Astrocyte of the spinal cord (primary cell): ENCODE measurements around the gene HSD17B12.
A peak's percentile ranks its signal among the peaks of the same experiment; 100 is the strongest.

ENCODE experiments used
- DNase-seq: peaks from one replicate; pipeline ENCODE4 v3.0.0; 2011; ENCODE audit warnings: low read depth, low spot score
- H3K4me3 ChIP-seq: 2 replicates; pipeline ENCODE4 v1.5.1; 2011; ENCODE audit warnings: low read depth, mild to moderate bottlenecking, low read length, moderate library complexity
- CTCF ChIP-seq: IDR thresholded peaks from 2 replicates; pipeline ENCODE4 v1.5.1; 2012; ENCODE audit warnings: low read depth, mild to moderate bottlenecking, low read length, inconsistent platforms
- in situ Hi-C: cut with HindIII; loops from 2 replicates; pipeline ENCODE4 v1.10.0; 2017; ENCODE audit warnings: low sequenced_read_pairs

Gene HSD17B12

GRCh38 chr11:43833657-43834073, 153.1 kb downstream of the HSD17B12 start:
- DNase-seq: peak; percentile 60
- in situ Hi-C loops: no loop called here
- TF ChIP-seq CTCF: no peak
- H3K4me3 ChIP-seq: no peak overlapping the region

- no peak for TF ChIP-seq CTCF
- DNase-seq: no peak
- H3K4me3 ChIP-seq: no peak overlapping the region
- in situ Hi-C loops: no loop called here
These were observed 153.7 kb downstream of the HSD17B12 start for GRCh38 chr11:43834286-43834685.

GRCh38 chr11:43835104-43835503, 154.6 kb downstream of the HSD17B12 start:
- in situ Hi-C loops: no loop called here
- peak; percentile 34 for DNase-seq
- no peak overlapping the region for H3K4me3 ChIP-seq
- no peak for TF ChIP-seq CTCF

GRCh38 chr11:43837879-43838278, 157.3 kb downstream of the HSD17B12 start:
- DNase-seq: no peak
- no peak overlapping the region for H3K4me3 ChIP-seq
- no peak for TF ChIP-seq CTCF
- in situ Hi-C loops: no loop called here

GRCh38 chr11:43842021-43842420, 161.5 kb downstream of the HSD17B12 start:
- no peak for TF ChIP-seq CTCF
- no peak for DNase-seq
- H3K4me3 ChIP-seq: no peak overlapping the region
- in situ Hi-C loops: no loop called here

- no peak overlapping the region for H3K4me3 ChIP-seq
- in situ Hi-C loops: no loop called here
- no peak for DNase-seq
- TF ChIP-seq CTCF: no peak
These were observed 165.3 kb downstream of the HSD17B12 start for GRCh38 chr11:43845816-43846215.
